PC-9 (cell line): ENCODE data around the gene TOP1. TPM values are rescaled to one million over a fixed set of nuclear protein-coding genes. Genes with fewer than 3 reads are reported as not detected.

Experiments used
- BruUV-seq: library from RNA; stranded (reverse); fragments of 400-500 nt; replicated peaks from 2 replicates; lab custom pipeline; 2021; lab: Mats Ljungman, UMichigan
- CTCF ChIA-PET: fragments of 300-600 bp; sonication (Branson Sonifier 250); formaldehyde crosslinking; loops from one replicate; lab custom pipeline; 2022; ENCODE audit warnings: antibody characterized with exemption; lab: Charles Lee
- POLR2A ChIA-PET: fragments of 300-600 bp; sonication (Branson Sonifier 250); formaldehyde crosslinking; loops from one replicate; lab custom pipeline; 2022; ENCODE audit warnings: antibody characterized with exemption; ENCODE audit not compliant: unreplicated experiment; lab: Charles Lee
- DNase-seq, 2 experiments: peaks; one replicate each; pipeline versions ENCODE4 v3.0.0 to v3.0.0-alpha.2; 2015 to 2022; ENCODE audit warnings: mixed read lengths in 1 of 2
- H2AFZ ChIP-seq: fragments of 200-600 bp; sonication (generic); 2 replicates; pipeline ENCODE4 v1.8.1; 2017; ENCODE audit warnings: antibody characterized with exemption
- H3F3A ChIP-seq: fragments of 200-600 bp; sonication (generic); 2 replicates; pipeline ENCODE4 v1.8.1; 2017; ENCODE audit warnings: antibody characterized with exemption, mild to moderate bottlenecking, low read depth; ENCODE audit not compliant: insufficient read depth
- H3K27ac ChIP-seq: fragments of 200-600 bp; sonication (generic); 2 replicates; pipeline ENCODE4 v1.6.1; 2016; ENCODE audit warnings: mixed run types
- H3K27me3 ChIP-seq: fragments of 200-600 bp; sonication (generic); 2 replicates; pipeline ENCODE4 v1.6.1; 2016; ENCODE audit warnings: low read depth, mixed run types; ENCODE audit not compliant: insufficient read depth
- H3K36me3 ChIP-seq: fragments of 200-600 bp; sonication (generic); 2 replicates; pipeline ENCODE4 v1.6.1; 2016; ENCODE audit warnings: low read depth, mixed run types
- H3K4me1 ChIP-seq: fragments of 200-600 bp; sonication (generic); replicated peaks from 2 replicates; pipeline ENCODE4 v1.6.1; 2016; ENCODE audit warnings: mixed run types; ENCODE audit not compliant: insufficient read depth
- H3K4me2 ChIP-seq: fragments of 200-600 bp; sonication (generic); 2 replicates; pipeline ENCODE4 v1.6.1; 2017; ENCODE audit warnings: mixed run types
- H3K4me3 ChIP-seq: fragments of 200-600 bp; sonication (generic); 2 replicates; pipeline ENCODE4 v1.6.1; 2016; ENCODE audit warnings: mixed run types
- H3K79me2 ChIP-seq: fragments of 200-600 bp; sonication (generic); 2 replicates; pipeline ENCODE4 v1.6.1; 2017; ENCODE audit warnings: low read depth, mixed run types
- H3K9me2 ChIP-seq: fragments of 200-600 bp; sonication (generic); 2 replicates; pipeline ENCODE4 v1.8.1; 2017; ENCODE audit warnings: mild to moderate bottlenecking; ENCODE audit not compliant: insufficient read depth
- H3K9me3 ChIP-seq: fragments of 200-600 bp; sonication (generic); 2 replicates; pipeline ENCODE4 v1.8.1; 2016; ENCODE audit warnings: low read depth; ENCODE audit not compliant: insufficient read depth
- H4K20me1 ChIP-seq: fragments of 200-600 bp; sonication (generic); 2 replicates; pipeline ENCODE4 v1.8.1; 2017; ENCODE audit not compliant: insufficient read depth
- CTCF ChIP-seq: fragments of 200-600 bp; sonication (generic); conservative IDR thresholded peaks from 2 replicates; pipeline ENCODE4 v1.6.1; 2017; ENCODE audit warnings: mixed run types, antibody characterized with exemption, mild to moderate bottlenecking, moderate library complexity
- EZH2 ChIP-seq: fragments of 200-600 bp; sonication (generic); IDR thresholded peaks from 2 replicates; pipeline ENCODE4 v1.8.0; 2017; ENCODE audit warnings: antibody characterized with exemption, low read depth
- intact Hi-C: fragments of 100-400 bp; cut with micrococcal nuclease; formaldehyde crosslinking; loops from one replicate; pipeline ENCODE4 v1.10.0; 2022; ENCODE audit not compliant: unreplicated experiment
- total RNA-seq: library from RNA; stranded (reverse); gene quantifications from 2 replicates; pipeline ENCODE4 v1.2.3, GENCODE V29; 2021

Gene TOP1
- total RNA-seq, 1 experiment from 2014 or later = 55.8 TPM

DNA sequence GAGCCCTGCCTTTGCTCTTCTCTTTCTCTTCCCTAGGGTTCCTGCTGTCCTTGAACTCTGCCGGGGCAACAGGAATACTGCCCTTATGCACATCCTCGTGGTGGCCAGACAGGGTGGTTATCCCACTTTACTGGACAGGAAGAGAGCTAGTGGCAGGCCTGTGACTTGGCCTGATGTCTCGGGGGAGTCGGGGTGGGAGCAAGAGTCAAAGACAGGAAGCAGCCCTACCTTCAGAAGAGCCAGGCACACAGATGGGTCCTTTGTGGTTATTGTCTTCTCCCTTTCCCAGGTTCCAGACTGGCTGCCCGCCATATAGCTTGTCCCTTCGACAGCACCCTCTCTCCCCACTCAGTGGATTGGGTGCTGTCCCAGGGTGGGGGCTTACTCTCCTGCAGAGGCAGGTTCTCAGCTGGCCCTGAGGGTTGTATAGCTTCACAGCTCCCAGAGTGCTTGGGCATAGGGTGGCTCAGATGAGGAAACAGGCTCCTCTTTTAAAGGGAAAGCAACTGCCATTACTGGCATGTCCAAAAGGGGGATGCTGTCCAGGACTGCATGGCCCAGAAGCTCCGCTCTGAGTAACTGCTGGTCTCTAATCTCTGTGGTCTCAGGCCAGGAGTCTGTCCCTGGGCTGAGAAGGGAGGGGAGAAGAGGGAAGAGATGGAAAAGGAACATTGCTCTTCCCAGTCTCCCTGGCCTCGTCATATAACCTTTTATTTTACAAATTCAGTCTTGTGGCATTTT is 126.0 kb downstream of the TOP1 start:
- no peak for TF ChIP-seq CTCF
- Histone ChIP-seq H3K9me2 (no peaks in the 10 kb centered on the region), H3K4me3 (no peak overlapping the region), H3K4me1 (peaks cover 5% of the 10 kb centered on the region; the same call in 1 of the 2 replicates), H3K9me3 (no peaks in the 10 kb centered on the region), H4K20me1 (peaks cover 8% of the 10 kb centered on the region; the same call in 1 of the 2 replicates), H3K36me3 (no peaks in the 10 kb centered on the region), H3K4me2 (no peak overlapping the region), H3K79me2 (peaks cover 15% of the 10 kb centered on the region), H3K27me3 (no peaks in the 10 kb centered on the region), H3K27ac (no peak overlapping the region), H2AFZ (no peak overlapping the region), H3F3A (no peaks in the 10 kb centered on the region)
- BruUV-seq = no TSS peak
- POLR2A ChIA-PET = no interaction called here
- no peak for DNase-seq
- CTCF ChIA-PET = no interaction called here
- intact Hi-C loops = no loop called here

GRCh38 chr20:41155261-41155660 is 126.6 kb downstream of the TOP1 start:
- TF ChIP-seq CTCF = no peak
- no peak for TF ChIP-seq EZH2
- Histone ChIP-seq H3K36me3 (no peaks in the 10 kb centered on the region), H3K9me2 (no peaks in the 10 kb centered on the region), H3K4me2 (no peak overlapping the region), H4K20me1 (peaks cover 8% of the 10 kb centered on the region; the same call in 1 of the 2 replicates), H3K27ac (no peak overlapping the region), H3K4me1 (no peaks in the 10 kb centered on the region), H3K79me2 (peaks cover 10% of the 10 kb centered on the region), H3K4me3 (no peak overlapping the region), H3F3A (no peaks in the 10 kb centered on the region), H2AFZ (no peak overlapping the region), H3K9me3 (no peaks in the 10 kb centered on the region), H3K27me3 (no peaks in the 10 kb centered on the region)
- intact Hi-C loops = no loop called here
- ChIA-PET POLR2A (no interaction called here), CTCF (no interaction called here)
- DNase-seq = no peak
- BruUV-seq = no TSS peak

DNA sequence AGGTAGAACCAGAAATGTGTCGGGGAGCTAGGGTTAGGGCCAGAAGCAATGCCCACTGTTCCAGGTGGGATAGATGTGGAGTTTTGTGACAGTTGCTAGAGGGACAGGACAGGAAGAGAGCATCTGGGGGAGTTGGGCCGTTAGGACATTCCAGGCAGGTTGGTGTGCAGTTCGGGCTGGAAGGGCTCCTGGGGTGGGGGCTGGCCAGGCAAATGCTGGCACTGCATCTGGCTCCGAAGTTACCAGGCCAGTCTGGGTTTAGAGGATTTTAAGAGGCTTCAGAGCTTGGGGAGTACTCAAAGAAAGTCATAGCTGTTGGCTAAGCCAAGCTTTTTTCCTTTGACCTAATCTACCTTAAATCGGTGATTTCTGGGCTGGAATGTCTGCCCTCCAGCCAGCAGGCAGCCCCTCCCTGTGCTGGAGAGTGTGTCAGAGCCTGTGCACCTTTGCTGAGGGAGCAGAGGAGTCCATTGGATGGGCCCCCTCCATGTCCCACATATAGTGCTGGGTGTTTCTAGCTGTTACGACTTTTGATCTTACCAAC is 129.5 kb downstream of the TOP1 start:
- H2AFZ ChIP-seq = no peak overlapping the region
- no peaks in the 10 kb centered on the region for H3K79me2 ChIP-seq
- no peak overlapping the region for H3K4me2 ChIP-seq
- intact Hi-C loops = no loop called here
- no peaks in the 10 kb centered on the region for H3K27me3 ChIP-seq
- no peaks in the 10 kb centered on the region for H3K9me3 ChIP-seq
- CTCF ChIA-PET = no interaction called here
- TF ChIP-seq CTCF (no peak), EZH2 (no peak)
- H4K20me1 ChIP-seq = peaks cover 8% of the 10 kb centered on the region; the same call in 1 of the 2 replicates
- H3F3A ChIP-seq = no peaks in the 10 kb centered on the region
- H3K4me3 ChIP-seq = no peak overlapping the region
- H3K4me1 ChIP-seq = no peaks in the 10 kb centered on the region
- H3K36me3 ChIP-seq = no peaks in the 10 kb centered on the region
- POLR2A ChIA-PET = interaction anchor here (0.6 kb wide), 1 partner anchor 216 kb away, joined by 3 read pairs; no protein-coding TSS in a partner anchor
- no peak for DNase-seq
- no peaks in the 10 kb centered on the region for H3K9me2 ChIP-seq
- no TSS peak for BruUV-seq
- H3K27ac ChIP-seq = no peak overlapping the region
